Measurements from ENCODE around the gene HSPBP1. TPM values are rescaled to one million over a fixed set of nuclear protein-coding genes. Genes with fewer than 3 reads are reported as not detected.

HSPBP1 gene
- total RNA-seq, 1 donor from 2014 or later, result 32.2 TPM

DNA sequence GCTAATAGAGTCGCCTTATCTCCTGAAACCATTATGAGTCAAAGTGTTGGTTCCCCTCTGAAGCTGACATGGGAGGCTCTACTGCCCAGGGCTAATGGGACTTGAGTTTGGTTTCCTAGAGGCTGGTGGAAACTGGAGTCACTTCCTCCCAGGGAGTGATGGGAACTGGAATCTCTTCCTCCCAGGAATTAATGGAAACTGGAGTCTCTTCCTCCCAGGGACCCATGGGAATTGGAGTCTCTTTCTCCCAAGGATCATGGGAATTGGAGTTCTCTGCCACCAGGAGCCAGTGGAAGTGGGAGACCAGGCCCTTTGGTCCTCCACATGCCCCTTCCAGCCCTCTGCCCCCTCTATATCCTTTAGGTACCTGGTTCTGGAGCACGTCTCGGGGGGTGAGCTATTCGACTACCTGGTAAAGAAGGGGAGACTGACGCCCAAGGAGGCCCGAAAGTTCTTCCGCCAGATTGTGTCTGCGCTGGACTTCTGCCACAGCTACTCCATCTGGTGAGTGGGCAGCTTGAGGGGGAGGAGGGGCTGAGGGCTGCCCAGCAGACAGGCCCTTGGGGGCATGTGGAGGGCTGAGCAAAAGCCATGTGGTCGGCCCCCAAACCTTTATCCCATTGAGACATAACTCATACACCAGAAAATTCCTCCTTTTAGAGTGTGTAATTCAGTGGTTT lies 9.3 kb upstream of the HSPBP1 start:
- no peak for TF ChIP-seq CTCF (IDR thresholded peaks at IDR 0.05)
- intact Hi-C loops (cut with micrococcal nuclease), result no loop called here
- peaks cover 4% of the 10 kb centered on the region for H3K4me1 Mint-ChIP-seq
- no peak for DNase-seq
- H3K27ac Mint-ChIP-seq, result no peak overlapping the region
- no peaks in the 10 kb centered on the region for H3K27me3 Mint-ChIP-seq
- no peak overlapping the region for H3K4me3 Mint-ChIP-seq
- CTCF ChIA-PET, result interaction anchor here (1.2 kb wide), 1 partner anchor 13 kb away, joined by 4 read pairs; no protein-coding TSS in a partner anchor
- no peaks in the 10 kb centered on the region for H3K36me3 Mint-ChIP-seq (ENCODE audit: low read depth)
- H3K9me3 Mint-ChIP-seq, result no peaks in the 10 kb centered on the region
- POLR2A ChIA-PET, result interaction anchor here (0.7 to 1.5 kb wide), 3 partner anchors 13 to 187 kb away, joined by 3 to 4 read pairs (median 4); partner anchors contain the start of genes TMEM238 and ZNF628
- ATAC-seq (ENCODE audit: low read depth), result no peak

DNA sequence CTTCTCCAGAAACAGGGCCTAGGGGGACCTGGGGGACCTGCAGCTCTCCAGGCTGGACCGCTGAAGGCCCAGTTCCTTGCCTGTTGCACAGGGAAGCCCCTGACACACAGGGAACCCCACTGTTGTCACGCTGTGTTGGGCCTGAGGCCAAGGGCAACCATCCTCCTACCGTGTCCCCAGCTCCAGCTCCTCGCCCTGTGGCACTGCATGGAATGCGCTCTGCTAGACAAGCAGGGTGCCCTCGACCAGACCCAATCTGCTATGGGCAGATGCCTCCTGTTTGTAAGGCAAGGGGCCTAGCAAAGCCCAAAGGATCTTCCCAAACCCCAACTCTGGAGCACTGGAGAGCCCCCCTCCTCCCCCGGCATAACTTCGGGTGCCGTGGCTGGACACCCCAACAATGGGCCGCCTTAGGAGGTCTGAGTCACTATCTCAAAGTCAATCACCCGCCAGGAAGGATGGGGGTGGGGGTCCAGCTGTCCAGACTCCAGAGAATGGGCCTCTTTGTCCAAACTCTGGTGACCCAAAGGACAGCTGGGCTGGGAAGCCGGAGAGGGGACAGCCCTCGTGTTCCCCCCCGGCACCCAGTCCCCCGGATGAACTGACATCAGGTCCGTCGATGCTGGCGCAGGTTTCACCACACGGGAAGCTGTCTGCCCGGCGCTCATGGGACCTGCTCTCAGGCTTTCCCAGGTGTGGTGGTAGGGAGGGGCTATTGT lies 7.6 kb upstream of the HSPBP1 start:
- ATAC-seq (ENCODE audit: low read depth), result no peak
- ChIA-PET POLR2A (interaction anchor here (1.2 to 1.5 kb wide), 2 partner anchors 36 to 96 kb away, joined by 3 to 4 read pairs; partner anchors contain the start of gene TMEM238), CTCF (interaction anchor here (1.0 kb wide), 1 partner anchor 14 kb away, joined by 4 read pairs; no protein-coding TSS in a partner anchor)
- TF ChIP-seq CTCF (IDR thresholded peaks at IDR 0.05), result no peak
- no peak for DNase-seq
- Mint-ChIP-seq H3K9me3 (no peaks in the 10 kb centered on the region), H3K4me1 (peaks cover 13% of the 10 kb centered on the region), H3K4me3 (no peak overlapping the region), H3K27me3 (peaks cover 4% of the 10 kb centered on the region), H3K36me3 (ENCODE audit: low read depth) (no peaks in the 10 kb centered on the region), H3K27ac (no peak overlapping the region)
- intact Hi-C loops (cut with micrococcal nuclease), result no loop called here

GRCh38 chr19:55285229-55285890 lies 5.5 kb upstream of the HSPBP1 start:
- POLR2A ChIA-PET, result no interaction called here
- H3K4me1 Mint-ChIP-seq, result peaks cover 24% of the 10 kb centered on the region
- intact Hi-C loops (cut with micrococcal nuclease), result no loop called here
- TF ChIP-seq CTCF (IDR thresholded peaks at IDR 0.05), result no peak
- DNase-seq (no peak), ATAC-seq (ENCODE audit: low read depth) (no peak)
- H3K27me3 Mint-ChIP-seq, result peaks cover 4% of the 10 kb centered on the region
- H3K9me3 Mint-ChIP-seq, result no peaks in the 10 kb centered on the region
- CTCF ChIA-PET, result no interaction called here
- no peak overlapping the region for H3K27ac Mint-ChIP-seq
- no peak overlapping the region for H3K4me3 Mint-ChIP-seq
- H3K36me3 Mint-ChIP-seq (ENCODE audit: low read depth), result no peaks in the 10 kb centered on the region

DNA sequence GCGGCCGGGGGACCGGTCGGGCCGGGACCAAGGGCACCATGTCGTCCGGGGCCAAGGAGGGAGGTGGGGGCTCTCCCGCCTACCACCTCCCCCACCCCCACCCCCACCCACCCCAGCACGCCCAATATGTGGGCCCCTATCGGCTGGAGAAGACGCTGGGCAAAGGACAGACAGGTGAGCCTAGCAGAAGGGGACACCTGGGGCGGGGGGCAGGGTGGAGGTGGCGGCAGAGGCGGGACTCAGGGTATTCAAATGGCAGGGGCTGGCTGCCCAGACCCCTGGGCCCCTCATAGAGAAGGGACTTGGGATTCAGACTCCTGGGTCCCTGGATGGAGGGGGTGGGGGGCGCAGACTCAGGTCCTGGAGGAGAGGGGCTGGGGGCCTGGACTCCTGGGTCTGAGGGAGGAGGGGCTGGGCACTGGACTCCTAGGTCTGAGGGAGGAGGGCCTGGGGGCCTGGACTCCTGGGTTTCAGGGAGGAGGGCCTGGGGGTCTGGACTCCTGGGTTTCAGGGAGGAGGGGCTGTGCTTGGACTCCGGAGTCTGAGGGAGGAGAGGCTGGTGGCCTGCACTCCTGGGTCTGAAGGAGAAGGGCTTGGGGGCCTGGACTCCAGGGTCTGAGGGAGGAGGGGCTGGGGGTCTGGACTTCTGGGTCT lies 4.6 kb upstream of the HSPBP1 start:
- ATAC-seq (ENCODE audit: low read depth), result no peak
- Mint-ChIP-seq H3K9me3 (no peaks in the 10 kb centered on the region), H3K27me3 (peaks cover 4% of the 10 kb centered on the region), H3K36me3 (ENCODE audit: low read depth) (peaks cover 4% of the 10 kb centered on the region), H3K4me3 (no peak overlapping the region), H3K4me1 (peaks cover 33% of the 10 kb centered on the region), H3K27ac (no peak overlapping the region)
- no peak for TF ChIP-seq CTCF (IDR thresholded peaks at IDR 0.05)
- ChIA-PET CTCF (no interaction called here), POLR2A (interaction anchor here (11.6 kb wide), 1 partner anchor 28 kb away, joined by 277 read pairs; the partner anchor contains the start of gene PPP6R1)
- intact Hi-C loops (cut with micrococcal nuclease), result no loop called here
- DNase-seq, result no peak

Measured in activated B cell treated with CpG ODN at 0.5 μM for 24 hours (primary cell).